ENCODE results near the gene ABHD4. TPM values are rescaled to one million over a fixed set of nuclear protein-coding genes. Genes with fewer than 3 reads are reported as not detected.
"Not testable (repeated sequence)": the region's sequence is repeated elsewhere in the genome, so short reads cannot be mapped to it uniquely, and the experiment has no call there.

Gene ABHD4
- polyA plus RNA-seq, 1 donor, result 34.3 TPM

DNA sequence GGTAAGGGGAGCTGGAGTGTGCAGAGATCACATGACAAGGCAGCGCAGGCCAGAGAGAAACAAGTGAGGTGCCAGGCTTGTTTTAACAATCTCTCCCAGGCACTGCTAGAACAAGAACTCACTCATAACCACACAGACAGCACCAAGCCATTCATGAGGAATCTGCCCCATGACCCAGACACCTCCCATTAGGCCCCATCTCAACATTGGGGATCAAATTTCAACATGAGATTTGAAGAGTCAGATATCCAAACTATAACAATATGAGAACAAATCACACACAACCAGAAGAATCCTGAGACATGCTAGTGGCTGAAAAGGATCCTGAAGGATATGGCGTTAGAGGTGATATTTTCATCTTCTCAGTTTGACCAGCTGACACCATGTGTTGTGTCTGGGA is 24.2 kb downstream of the ABHD4 start:
- DNase-seq, result no peak

DNA sequence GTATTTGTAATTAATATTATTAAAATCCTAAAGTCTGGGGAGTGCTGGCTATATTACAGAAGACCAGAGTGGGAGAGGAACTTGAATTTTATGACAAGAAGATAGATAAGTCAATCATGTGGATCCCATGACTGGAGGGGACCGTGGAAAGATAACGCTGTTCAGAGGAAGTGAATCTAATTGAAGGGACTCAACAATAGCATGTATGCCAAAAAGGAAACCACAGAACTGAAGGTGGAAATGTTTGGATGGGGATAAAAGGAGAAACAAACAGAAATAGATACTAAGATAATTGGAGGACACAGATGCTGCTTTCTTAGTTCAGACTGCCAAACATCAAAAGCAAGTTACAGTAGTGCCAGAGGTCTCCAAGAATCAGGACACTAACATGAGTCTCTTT is 24.9 kb downstream of the ABHD4 start:
- no peak for DNase-seq

DNA sequence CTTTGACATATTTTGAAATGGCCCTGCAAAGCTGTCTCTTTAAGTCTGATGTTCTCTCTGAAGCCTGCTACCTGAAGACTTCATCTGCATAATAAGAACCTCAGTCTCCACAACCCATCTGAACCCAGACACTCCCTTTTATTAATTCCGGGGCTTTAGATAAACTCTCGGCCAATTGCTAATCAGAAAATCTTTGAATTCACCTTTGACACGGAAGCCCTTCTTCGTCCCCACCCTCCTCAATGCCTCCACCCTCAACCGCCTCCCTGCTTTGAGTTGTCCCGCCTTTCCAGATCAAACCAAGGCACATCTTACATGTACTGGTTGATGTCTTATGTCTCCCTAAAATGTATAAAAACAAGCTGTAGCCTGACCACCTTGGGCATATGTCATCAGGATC is 28.5 kb downstream of the ABHD4 start:
- no peak for DNase-seq

DNA sequence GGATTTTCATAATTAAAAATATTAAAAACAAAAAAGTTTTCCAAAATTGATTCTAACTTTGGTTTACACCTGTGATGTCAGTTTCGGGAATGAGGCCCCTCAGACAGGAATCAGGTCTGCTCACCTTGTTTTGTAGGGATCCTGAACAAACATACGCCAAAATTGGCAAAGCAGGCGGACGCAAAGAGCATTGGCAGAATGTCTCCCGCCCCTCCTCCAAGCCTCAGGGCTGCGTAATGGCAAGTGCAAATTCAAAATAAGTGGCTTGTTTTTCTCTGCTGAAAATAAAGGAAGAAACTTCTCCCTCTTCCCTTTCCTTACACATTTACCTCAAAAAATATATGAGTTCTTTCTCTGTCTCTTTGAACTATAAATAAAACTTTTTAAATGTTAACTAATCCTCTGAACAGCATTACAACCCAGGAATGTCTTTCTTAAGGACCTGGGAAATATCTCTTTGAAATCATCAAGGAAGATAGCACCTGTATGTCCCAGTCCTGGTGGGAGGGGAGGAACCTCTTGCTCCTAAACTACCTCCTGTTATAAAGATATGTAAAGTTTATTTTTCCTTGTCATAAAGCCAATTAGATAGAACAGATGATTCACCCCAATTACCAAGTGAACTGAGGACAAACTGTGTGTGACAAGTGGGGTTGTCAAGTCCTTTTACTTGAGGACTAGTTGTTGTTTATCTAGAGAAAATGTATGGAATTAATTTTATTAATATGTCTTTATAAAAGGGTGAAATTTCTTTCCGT is 29.6 kb downstream of the ABHD4 start:
- no peak for DNase-seq

DNA sequence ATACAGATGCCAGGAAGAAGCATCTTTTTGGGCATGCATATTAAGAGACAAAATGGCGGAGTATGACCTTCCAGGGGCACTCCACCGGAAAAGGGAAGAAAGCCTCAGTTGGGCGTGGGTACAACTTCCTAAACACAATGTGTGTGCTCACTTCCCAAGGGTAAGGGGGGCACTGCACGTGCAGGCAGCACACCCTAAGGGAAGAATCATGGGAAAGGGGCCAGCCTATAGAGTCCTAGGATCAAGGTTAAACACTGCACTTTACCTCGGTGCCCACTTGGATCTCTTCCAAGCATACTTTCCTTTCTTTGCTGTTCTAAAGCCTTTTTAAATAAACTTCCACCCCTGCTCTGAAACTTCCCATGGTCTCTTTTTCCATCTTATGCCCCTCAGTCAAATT is 31.3 kb downstream of the ABHD4 start:
- DNase-seq, result no peak

DNA sequence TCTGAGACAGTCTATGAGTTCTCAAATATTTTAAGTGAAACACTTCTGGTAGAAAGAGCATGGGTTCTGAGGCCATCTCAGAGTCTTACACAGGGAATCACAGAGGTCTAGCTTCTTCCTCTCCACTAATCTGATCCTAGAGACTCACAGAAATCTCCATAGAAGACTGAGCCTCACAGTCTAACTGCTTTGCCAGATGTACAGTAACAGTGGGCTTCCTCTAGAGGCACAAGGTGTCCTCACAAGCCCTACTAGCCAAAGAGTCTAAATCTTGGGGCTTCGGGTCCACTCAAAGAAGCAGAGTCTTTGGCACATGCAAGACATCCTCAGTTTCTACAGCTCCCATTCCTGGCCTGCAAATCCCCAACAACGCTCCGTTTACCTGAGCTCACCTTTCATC is 32.0 kb downstream of the ABHD4 start:
- DNase-seq, result no peak

DNA sequence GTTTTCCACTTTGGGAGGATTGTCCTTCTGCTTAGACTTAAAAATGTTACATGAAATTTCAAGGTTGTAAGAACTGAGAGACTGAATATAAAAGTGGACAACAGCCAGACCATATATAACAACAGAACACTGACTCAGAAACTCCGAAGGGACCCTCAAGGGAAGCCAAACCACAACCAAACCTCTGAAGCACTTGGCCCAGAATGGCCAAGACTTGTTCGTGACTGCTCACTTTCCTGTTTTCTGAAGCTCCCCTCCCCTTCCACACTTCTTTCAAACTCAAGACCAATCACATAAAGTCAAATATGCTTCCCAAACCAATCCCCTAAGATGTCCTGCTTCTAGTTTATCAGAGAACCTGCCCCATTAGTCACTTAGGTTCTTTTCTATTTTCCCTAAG is 32.4 kb downstream of the ABHD4 start:
- DNase-seq, result no peak

DNA sequence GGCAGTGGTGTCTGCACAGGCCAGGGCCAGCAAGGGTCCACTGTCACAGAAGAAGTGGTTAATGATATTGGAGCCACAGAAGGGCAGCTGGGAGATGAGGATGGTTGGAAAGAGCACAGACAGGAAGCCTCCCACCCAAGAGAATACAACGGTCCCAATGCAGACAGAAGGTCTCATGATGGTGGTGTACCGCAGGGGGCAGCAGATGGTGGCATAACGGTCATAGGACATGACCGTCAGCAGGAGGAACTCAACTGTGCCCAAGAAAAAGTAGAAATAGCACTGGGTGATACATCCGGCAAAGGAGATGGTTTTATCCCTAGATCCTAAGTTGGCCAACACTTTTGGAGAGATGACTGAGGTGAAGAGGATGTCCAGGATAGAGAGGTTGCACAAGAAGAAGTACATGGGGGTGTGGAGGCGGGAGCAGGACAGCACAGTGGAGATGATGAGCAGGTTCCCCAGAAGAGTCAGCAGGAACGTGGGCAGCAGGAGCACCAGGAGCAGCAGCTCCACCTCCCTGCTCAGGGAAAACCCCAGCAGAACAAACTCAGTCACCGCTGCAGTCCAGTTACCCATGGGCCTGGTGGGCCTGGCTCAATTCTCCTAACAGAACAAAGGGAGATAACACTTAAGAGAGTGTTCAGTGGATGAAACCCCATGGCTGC is 36.3 kb downstream of the ABHD4 start:
- DNase-seq, result no peak

DNA sequence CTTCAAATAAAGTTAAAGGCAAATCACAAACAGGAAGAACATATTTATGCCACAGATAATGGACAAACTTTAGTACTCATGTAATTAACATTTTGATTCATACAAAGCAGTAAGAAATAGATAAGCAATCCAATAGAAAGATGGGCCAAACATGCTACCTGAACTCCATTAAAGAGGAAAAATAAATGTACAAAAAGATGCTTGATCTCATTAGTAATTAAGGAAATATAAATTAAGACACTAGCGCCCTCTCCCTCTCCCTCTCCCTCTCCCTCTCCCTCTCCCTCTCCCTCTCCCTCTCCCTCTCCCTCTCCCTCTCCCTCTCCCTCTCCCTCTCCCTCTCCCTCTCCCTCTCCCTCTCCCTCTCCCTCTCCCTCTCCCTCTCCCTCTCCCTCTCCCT is 37.9 kb downstream of the ABHD4 start:
- DNase-seq, result not testable (repeated sequence)

DNA sequence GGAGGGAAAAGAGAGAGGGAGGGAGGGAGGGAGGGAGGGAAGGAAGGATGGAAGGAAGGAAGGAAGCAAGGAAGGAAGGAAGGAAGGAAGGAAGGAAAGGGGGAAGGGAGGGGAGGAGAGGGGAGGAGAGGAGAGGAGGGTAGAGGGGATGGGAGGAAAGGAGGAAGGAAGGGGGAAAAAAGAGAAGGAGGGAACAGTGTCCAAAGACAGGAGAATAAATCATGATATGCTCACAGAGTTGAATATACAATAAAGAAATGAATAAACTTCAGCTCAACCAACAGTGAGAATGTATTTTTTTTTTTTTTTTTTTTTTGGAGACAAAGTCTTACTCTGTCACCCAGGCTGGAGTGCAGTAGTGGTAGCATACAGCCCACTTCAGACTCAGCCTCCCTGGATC is 42.1 kb downstream of the ABHD4 start:
- DNase-seq, result no peak

DNA sequence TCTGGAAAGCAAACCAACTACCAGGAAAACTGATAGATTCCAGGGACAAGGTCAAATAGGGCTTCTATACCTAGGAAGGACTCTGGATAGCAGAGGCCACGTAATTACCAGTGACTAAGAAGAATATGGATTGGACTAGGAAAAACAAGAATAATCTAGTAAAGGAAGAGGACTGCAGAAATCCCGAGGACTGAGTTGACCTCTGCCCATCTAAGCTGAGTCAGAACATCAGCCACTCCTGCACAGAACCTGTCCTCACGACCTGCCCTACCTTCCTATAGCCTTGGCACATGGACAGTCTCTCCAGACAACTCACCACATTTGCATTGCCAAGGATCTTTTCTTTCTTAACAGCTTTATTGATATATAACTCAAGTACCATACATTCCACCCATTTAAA is 43.7 kb downstream of the ABHD4 start:
- DNase-seq, result no peak

DNA sequence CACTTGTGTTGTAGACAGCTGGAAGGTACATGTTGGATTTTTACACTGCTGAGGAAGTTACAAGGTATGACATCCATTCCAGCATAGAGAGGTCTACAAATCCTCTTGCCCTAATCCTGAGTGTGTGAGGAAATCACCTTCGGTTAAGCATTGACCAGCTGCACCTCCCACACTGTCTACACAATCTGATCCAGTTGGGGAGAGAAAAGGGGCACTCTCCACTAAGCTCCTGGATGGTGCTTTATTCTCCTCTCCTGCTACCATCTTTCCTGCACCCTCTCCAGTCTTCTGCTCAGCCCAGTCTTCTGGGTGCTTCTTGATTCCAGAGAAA is 46.2 kb downstream of the ABHD4 start, which contains the start of gene OR6J1:
Gene OR6J1, minus strand, starts transcription at position 48 of the 331 bp plus-strand sequence. CDS start 9,541 bp downstream, outside the sequence.
- DNase-seq, result no peak

DNA sequence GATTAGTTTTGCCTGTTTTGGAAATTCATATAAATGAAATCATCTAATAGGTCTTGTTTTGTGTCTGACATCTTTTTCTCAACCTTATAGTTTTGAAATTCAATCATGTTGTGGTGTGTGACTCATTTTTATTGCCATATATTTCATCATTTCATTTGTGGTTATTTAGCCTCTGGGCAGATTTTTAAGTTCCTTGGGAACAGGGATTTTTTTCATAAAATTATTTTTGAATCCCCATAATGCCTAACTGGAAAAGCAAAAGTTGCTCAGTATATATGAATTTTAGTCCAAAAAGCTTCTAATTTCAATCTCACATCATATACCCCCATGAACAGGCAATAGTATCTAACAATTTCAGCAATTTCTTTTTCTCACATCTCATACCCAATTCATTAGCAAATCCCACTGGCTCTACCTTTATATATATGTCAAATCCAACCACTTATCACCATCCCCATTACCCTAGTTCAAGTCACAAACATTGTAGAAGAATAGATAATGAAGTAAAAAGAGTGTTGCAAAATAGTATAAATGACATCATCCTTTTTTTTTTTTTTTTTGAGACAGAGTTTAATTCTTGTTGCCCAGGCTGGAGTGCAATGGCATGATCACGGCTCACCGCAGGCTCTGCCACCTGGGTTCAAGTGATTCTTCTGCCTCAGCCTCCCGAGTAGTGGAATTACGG is 48.6 kb downstream of the ABHD4 start:
- DNase-seq, result no peak

DNA sequence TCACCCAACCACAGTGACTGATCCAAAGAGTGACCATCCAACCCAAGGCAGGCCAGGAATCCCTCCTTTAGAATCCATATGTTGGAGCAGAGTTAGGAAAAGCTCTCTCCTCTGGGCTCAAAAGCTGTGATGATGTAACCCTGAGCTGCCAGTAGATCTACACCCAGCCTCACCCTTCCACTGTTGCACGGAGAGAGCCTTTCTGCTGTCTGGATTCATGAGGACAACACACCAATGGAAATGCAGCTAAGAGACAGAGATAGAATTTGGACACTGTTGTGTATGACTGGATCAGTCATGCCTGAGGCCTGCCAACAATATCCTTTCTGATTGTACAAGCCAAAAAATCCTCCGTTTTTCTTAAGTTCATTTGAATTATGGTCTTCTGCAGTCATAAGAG is 50.4 kb downstream of the ABHD4 start:
- no peak for DNase-seq

DNA sequence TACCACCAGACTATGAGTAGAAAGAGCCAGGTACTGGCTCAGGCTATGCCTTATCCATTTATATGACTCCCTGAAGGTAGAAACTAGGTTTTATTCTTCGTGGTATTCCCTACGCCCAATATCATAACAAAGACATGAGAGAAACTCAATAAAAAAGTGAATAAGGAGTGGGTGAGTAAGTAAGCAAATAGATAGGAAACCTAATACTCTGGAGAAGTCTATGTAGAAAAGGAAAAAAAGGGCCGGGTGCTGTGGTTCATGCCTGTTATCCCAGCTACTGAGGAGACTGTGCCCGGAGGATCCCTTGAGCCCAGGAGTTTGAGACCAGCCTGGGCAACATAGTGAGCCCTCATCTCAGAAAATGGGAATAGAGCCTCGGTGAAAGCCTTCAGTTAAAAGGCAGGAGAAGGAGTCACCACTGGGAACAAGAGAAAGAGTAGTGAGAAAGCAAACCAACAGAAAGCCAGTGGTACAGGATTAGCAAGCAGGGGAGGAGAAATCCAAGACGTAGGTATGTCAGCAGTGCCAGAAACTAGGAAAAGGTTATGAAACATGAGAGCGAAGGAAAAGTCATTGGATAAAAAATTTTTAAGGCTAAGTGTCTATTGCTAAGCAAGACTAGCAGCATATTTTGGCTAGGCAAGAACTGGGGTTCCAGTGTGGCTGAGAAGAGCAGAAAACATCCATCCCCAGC is 52.1 kb downstream of the ABHD4 start:
- no peak for DNase-seq

DNA sequence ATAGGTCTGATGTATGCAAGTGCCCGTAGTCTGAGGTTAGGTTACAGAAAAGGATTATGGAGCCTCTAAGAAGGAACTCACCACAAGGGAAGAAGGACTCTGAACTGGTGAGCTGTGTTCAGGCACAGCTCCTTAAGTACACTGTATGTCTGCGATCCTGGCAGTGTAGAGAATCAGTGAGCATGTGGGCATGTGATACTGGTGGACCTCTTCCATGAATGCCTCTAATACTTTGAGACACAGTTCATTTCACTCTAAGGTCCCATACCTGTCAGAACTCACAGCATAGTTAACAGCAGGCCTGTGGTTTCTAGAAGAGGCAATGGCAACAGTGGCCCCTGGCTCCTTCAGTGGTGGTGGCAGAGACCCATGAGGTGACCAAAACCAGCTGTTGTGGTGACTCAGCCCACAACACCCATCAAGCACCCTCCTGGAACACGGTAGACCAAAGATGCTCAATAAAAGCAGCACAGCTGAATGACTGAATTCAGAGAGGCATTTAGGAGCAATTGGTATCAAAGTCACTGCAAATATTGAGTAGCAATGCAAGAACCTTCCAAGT is 52.9 kb downstream of the ABHD4 start:
- DNase-seq, result no peak

DNA sequence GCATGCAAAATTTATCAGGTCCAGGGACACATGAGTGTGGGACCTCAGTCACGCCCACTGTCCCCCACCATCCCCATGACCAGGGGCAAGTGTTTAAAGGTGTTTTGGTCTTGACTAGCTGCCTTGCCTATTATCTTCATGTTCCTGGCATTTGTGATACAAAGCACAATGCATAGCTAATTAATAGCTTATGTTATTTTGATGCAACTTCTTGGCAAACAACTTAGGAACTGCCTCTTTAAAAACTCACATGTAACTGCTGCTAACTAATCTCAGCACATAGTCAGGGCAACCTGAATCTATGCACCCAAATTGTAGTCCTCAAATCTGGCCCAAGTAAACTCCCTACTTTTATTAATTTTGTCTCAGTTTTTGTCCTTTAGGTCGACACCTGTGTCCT is 53.5 kb downstream of the ABHD4 start:
- no peak for DNase-seq

DNA sequence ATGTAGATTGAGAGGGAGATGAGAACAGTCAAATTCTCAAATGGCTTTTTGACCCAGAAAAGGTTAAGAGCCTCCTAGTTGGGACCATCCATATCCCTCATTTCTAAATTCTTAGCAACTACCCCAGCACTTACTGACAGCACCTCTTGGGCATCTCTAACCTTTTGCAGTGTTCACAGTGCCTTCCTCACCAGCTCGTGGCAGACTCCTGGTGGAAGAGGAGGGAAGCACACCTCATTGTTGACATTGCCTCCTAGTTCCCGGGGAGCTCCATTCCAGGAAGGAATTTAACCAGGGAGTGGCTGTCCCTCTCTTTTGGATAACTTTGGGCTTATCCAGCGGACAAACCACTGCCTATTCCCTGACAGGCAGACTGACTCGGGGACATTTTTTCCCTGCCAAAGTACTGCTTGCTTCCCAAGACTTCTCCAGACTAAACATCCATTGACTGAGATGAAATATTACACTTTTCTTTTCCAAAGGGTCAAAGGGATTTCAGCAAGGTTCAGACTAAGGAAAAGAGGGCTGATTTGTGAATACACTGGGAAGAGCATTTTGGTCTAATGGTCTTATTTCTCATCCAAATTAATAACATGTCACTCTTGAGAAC is 55.0 kb downstream of the ABHD4 start:
- DNase-seq, result peak; percentile 48

DNA sequence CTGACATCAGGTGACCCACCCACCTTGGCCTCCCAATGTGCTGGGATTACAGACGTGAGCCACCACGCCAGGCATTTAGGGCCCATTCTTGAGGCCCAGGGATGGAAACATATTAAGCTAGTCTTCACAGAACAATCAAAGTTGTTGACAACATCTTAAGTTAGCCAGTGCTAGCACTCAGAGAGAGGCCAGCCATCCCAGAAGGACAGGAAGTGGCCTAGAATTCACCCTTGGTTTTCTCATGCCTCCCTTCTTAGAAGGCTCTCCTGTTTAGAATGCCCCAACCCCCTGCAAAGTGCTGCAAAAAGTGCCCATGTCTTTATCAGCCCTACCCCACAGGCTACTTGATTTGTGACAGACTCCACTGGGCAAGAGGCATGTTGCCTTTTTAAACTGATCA is 58.1 kb downstream of the ABHD4 start:
- no peak for DNase-seq

DNA sequence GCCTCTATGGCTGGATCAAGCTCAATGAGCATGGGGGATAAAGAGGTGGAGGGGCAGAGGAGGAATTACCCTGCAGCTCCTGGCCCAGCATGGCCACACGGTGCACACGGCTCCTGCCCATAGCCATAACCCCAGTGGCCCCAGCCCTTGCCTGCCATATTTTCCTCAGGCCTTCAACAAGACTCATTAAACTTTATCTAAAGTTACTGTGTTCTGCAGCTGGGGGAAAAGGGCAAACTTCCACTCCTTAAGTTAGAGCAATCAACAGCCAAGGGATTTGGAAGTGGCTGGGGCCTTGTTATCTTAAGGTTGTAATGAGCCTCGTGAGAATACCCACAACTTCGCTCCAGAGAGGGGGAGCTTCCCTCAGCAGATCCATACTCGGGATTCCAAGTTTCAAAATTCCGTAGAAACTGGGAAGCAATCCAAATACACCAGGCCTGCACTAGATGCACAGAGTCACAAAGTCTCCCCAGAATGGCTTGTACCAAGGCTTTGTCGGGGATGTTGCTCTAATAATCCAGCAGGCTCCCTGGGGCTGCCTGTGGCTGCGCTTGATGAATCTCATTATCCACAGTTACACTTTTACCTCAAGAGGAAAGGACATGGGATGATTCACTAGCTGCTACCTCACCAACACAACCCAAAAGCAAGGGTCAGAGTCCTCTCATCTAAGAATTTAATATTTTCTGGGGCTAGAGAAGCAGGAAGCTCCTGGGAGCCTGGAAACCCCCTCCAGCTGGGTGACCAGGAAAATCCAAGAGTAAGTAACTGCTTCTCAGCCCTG is 59.0 kb downstream of the ABHD4 start:
- DNase-seq, result peak; percentile 22

DNA sequence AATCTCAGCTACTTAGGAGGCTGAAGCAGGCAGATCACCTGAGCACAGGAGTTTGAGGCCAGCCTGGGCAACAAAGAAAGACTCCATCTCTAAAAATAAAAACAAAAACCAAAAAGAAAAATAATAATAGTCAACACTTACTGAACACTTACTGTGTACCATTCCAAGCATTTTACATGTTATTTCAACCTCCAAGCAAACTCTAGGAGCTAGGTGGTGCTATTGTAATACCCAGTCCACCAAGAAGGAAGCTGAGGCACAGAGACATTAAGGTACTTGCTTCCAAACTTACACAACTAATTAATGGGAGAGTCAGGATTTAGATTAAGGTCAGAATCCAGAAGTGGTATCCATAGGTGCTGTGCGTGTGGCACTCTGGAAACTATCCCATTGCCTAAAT is 59.8 kb downstream of the ABHD4 start:
- no peak for DNase-seq
